ENCODE data around the gene NTM.

The NTM gene

GRCh38 chr11:131353766-131354165, 16.6 kb upstream of the NTM start:
- no peak overlapping the region for H3K4me3 ChIP-seq (ENCODE audit: low read depth, low read length)
- in situ Hi-C loops (cut with HindIII; ENCODE audit: low sequenced_read_pairs), result no loop called here
- TF ChIP-seq CTCF (IDR thresholded peaks at IDR 0.05; ENCODE audit: low read depth, low read length), result no peak
- DNase-seq (ENCODE audit: low read depth, low spot score), result no peak

- in situ Hi-C loops (cut with HindIII; ENCODE audit: low sequenced_read_pairs), result no loop called here
- no peak overlapping the region for H3K4me3 ChIP-seq (ENCODE audit: low read depth, low read length)
- no peak for TF ChIP-seq CTCF (IDR thresholded peaks at IDR 0.05; ENCODE audit: low read depth, low read length)
- peak; percentile 61 for DNase-seq (ENCODE audit: low read depth, low spot score)
These were observed 16.1 kb upstream of the NTM start for GRCh38 chr11:131354251-131354701.

- in situ Hi-C loops (cut with HindIII; ENCODE audit: low sequenced_read_pairs), result no loop called here
- DNase-seq (ENCODE audit: low read depth, low spot score), result peak; percentile 83
- H3K4me3 ChIP-seq (ENCODE audit: low read depth, low read length), result no peak overlapping the region
- TF ChIP-seq CTCF (IDR thresholded peaks at IDR 0.05; ENCODE audit: low read depth, low read length), result no peak
These were observed 14.2 kb upstream of the NTM start for GRCh38 chr11:131356206-131356605.

- no peak overlapping the region for H3K4me3 ChIP-seq (ENCODE audit: low read depth, low read length)
- TF ChIP-seq CTCF (IDR thresholded peaks at IDR 0.05; ENCODE audit: low read depth, low read length), result no peak
- DNase-seq (ENCODE audit: low read depth, low spot score), result no peak
- in situ Hi-C loops (cut with HindIII; ENCODE audit: low sequenced_read_pairs), result no loop called here
These were observed 5.0 kb upstream of the NTM start for GRCh38 chr11:131365329-131365930.

GRCh38 chr11:131370901-131371790, 731 bp downstream of the NTM start:
- TF ChIP-seq CTCF (IDR thresholded peaks at IDR 0.05; ENCODE audit: low read depth, low read length), result no peak
- H3K4me3 ChIP-seq (ENCODE audit: low read depth, low read length), result no peak overlapping the region
- in situ Hi-C loops (cut with HindIII; ENCODE audit: low sequenced_read_pairs), result no loop called here
- no peak for DNase-seq (ENCODE audit: low read depth, low spot score)

- H3K4me3 ChIP-seq (ENCODE audit: low read depth, low read length), result no peak overlapping the region
- TF ChIP-seq CTCF (IDR thresholded peaks at IDR 0.05; ENCODE audit: low read depth, low read length), result no peak
- no peak for DNase-seq (ENCODE audit: low read depth, low spot score)
- in situ Hi-C loops (cut with HindIII; ENCODE audit: low sequenced_read_pairs), result no loop called here
These were observed 1.3 kb downstream of the NTM start for GRCh38 chr11:131371791-131372104.

All from astrocyte of the spinal cord (primary cell).